ENCODE results near the gene PHLPP1.

- TF ChIP-seq, protein P1, sequence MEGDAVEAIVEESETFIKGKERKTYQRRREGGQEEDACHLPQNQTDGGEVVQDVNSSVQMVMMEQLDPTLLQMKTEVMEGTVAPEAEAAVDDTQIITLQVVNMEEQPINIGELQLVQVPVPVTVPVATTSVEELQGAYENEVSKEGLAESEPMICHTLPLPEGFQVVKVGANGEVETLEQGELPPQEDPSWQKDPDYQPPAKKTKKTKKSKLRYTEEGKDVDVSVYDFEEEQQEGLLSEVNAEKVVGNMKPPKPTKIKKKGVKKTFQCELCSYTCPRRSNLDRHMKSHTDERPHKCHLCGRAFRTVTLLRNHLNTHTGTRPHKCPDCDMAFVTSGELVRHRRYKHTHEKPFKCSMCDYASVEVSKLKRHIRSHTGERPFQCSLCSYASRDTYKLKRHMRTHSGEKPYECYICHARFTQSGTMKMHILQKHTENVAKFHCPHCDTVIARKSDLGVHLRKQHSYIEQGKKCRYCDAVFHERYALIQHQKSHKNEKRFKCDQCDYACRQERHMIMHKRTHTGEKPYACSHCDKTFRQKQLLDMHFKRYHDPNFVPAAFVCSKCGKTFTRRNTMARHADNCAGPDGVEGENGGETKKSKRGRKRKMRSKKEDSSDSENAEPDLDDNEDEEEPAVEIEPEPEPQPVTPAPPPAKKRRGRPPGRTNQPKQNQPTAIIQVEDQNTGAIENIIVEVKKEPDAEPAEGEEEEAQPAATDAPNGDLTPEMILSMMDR (IDR thresholded peaks at IDR 0.05 in 4 of 5, conservative IDR thresholded peaks at IDR 0.05 in 1 of 5), result no peak
- no peak for TF ChIP-seq POLR2A (IDR thresholded peaks at IDR 0.05)
These were observed 10.6 kb downstream of the PHLPP1 start for GRCh38 chr18:62725896-62726295.

All from gastrocnemius medialis (tissue), 4 donors.